SK-N-MC (cell line): ENCODE measurements around the gene MRPS18B.

Experiments
- EZH2 ChIP-seq: fragments of 200-600 bp; sonication (generic); IDR thresholded peaks from one replicate; pipeline ENCODE4 v1.6.1; 2017; ENCODE audit warnings: antibody characterized with exemption
- POLR2AphosphoS5 ChIP-seq: IDR thresholded peaks from 2 replicates; pipeline ENCODE4 v1.6.1; 2012; ENCODE audit warnings: mild to moderate bottlenecking, low read depth, low read length, borderline replicate concordance

DNA sequence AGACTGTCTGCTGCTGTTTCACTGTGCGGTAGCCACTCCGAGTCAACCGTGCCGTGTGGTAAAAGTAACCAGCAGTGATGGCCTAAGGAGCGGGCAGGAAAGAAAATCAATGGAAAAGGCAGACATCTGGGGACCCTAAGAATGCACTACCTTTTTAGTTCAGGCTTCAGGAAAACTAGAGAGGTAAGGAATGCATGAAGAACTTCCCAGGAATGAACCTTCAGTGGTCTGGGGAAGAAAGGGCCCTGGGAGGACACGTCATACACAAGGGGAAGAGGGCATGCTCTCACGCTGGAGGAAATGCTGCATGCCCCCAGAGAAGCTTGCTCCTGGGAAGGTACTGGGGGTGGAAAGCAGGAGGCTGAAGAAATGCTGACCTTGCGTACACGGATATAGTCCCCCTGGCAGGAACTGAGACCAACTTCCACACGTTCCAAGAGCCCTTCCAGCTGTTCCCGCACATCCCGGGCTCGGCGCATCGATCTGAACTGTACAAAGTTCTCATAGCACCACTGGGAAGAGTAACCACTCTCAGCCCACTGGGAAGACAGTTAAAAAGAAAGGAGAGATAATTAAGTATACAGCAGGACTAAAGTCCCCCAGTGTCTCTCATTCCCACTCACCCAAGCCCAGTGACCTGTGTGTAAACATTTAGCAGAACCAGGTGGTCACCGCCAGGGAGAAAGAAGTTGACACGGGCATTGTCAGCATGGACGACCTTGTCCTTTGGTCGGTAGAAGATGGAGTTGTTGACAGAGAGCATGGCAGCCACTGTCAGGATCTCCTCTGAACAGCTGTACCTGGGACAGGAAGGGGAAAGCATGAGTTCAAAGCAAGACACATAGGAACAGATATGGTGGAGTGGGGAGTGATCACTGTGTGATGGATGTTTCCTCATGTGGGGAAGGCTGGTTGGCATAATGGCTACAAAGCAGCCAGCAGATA, 37.4 kb downstream of the MRPS18B start:
- TF ChIP-seq EZH2 (no peak), POLR2AphosphoS5 (no peak)
